ENCODE results near the gene PMPCA. TPM values are rescaled to one million over a fixed set of nuclear protein-coding genes. Genes with fewer than 3 reads are reported as not detected.

Gene PMPCA
- total RNA-seq, 1 donor from 2014 or later: 86.6 TPM

DNA sequence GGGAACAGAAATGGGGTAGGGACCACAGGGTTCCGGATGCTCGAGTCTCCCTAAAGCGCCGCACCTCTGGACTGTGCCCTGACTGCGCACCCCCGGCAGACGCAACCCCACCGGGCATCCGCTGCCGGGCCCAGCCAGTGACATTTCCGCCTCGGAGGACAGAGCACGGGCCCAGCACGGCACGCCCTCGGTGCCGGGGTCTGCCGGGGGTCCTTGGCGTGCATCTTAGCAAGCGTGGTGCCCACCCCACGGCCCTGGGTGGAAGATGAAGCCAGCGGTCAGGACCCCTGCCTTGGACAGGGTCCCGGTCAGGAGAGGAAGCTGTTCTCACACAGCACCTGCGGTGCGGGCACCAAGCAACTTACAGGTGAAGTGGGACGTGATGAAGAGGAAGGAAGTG is 22.1 kb downstream of the PMPCA start:
- Mint-ChIP-seq H3K4me1 (peaks cover 13% of the 10 kb centered on the region), H3K27ac (ENCODE audit: unreplicated experiment) (no peak overlapping the region), H3K9me3 (no peaks in the 10 kb centered on the region), H3K27me3 (ENCODE audit: low read depth) (no peaks in the 10 kb centered on the region), H3K4me3 (no peak overlapping the region), H3K36me3 (ENCODE audit: low read depth) (no peaks in the 10 kb centered on the region)
- TF ChIP-seq, protein P1, sequence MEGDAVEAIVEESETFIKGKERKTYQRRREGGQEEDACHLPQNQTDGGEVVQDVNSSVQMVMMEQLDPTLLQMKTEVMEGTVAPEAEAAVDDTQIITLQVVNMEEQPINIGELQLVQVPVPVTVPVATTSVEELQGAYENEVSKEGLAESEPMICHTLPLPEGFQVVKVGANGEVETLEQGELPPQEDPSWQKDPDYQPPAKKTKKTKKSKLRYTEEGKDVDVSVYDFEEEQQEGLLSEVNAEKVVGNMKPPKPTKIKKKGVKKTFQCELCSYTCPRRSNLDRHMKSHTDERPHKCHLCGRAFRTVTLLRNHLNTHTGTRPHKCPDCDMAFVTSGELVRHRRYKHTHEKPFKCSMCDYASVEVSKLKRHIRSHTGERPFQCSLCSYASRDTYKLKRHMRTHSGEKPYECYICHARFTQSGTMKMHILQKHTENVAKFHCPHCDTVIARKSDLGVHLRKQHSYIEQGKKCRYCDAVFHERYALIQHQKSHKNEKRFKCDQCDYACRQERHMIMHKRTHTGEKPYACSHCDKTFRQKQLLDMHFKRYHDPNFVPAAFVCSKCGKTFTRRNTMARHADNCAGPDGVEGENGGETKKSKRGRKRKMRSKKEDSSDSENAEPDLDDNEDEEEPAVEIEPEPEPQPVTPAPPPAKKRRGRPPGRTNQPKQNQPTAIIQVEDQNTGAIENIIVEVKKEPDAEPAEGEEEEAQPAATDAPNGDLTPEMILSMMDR (conservative IDR thresholded peaks at IDR 0.05): no peak
- DNase-seq (ENCODE audit: low read depth, low spot score): no peak

DNA sequence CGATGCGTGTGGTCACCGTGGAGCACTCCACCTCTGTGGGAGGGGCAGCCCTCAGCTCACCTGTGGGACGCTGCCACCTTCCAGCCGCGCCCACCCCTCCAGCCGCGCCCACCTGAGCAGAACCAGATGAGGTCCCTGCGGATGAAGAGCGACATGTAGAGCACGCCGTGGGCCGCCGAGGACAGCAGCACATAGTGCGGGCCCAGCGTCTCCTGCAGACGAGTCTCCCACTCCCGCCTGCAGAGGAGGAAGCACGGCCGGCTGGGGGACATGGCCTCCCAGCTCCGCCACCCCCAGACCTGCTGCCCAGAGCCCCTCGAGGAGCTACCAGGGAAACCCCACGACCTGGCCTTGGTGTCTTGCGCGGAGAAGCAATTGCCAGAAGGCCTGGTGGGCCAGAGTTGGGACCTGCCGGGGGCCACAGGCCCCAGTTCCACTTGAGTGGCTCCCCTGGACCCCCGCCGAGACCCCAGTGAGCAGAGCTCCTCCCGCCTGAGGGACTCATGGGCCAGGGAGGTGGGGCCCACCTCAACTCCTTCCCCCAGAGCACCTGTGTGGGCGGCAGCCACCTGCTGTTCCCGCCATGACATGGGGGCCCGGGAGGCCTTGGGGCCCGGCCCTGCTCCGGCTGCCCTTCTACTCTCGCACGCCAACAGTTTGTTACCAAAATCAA is 22.7 kb downstream of the PMPCA start:
- no peaks in the 10 kb centered on the region for H3K9me3 Mint-ChIP-seq
- TF ChIP-seq, protein P1 (conservative IDR thresholded peaks at IDR 0.05): no peak
- no peaks in the 10 kb centered on the region for H3K36me3 Mint-ChIP-seq (ENCODE audit: low read depth)
- peaks cover 19% of the 10 kb centered on the region for H3K4me1 Mint-ChIP-seq
- no peaks in the 10 kb centered on the region for H3K27me3 Mint-ChIP-seq (ENCODE audit: low read depth)
- no peak for DNase-seq (ENCODE audit: low read depth, low spot score)
- no peak overlapping the region for H3K27ac Mint-ChIP-seq (ENCODE audit: unreplicated experiment)
- H3K4me3 Mint-ChIP-seq: no peak overlapping the region

DNA sequence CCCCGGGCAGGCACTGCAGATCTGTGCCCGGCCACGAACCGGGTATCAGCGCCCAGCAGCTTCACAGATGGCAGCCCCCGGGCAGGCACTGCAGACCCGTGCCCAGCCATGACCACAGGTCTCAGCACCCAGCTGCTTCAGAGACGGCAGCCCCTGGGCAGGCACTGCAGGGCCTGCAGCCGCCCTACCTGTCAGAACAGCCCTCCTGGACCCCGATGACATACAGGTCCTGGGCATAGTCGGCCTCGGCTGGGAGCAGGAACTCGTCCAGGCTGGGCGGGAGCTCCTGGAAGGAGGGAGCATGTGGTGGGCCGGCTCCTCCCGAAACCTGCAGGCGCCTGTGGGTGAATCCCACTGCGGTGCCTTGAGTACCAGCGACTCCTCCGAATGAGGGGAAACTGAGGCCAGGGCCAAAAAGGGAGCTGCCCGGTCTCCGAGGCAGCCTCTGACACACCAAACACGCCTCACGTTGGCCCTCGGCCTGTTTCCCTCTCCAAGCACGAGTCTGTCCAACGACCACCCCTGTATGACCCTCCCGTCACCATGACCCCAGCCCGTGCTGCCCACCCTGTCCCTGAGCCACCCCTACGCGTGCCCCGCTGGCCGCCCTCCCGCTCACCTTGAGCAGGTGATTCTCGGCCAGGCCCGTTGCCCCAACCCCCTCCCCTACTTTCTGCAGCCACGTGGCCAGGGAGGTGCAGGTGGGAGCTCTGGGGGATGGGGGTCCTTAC is 23.6 kb downstream of the PMPCA start:
- H3K4me1 Mint-ChIP-seq: peaks cover 22% of the 10 kb centered on the region

DNA sequence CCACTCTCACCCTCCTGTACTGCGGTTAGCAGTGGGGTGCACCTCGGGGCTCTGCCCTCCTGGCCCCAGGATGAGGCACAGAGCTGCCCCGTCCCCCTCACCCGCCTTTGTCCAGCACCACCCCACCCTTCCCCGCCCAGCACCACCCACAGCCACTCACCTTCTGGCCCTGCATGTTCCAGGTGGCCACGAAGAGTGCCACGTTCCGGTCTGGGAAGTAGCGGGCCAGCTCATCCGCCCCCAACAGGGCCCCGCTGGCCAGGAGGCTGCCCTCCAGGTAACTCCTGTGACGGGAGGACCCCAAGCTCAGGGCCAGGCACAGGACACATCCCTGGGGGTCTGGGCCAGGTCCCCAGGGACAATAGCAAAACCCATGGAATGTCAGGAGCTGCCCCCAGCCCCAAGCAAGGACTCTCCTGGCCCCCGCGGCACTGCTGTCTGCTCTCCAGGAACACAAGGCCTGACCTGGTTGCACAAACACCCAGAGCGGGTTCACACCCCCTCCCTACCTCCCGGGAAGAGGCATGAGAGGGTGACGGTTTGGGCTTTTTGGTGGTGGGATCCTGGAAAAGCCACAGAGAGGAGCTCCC is 24.2 kb downstream of the PMPCA start:
- Mint-ChIP-seq H3K4me1 (peaks cover 22% of the 10 kb centered on the region), H3K27me3 (ENCODE audit: low read depth) (no peaks in the 10 kb centered on the region), H3K27ac (ENCODE audit: unreplicated experiment) (no peak overlapping the region), H3K36me3 (ENCODE audit: low read depth) (no peaks in the 10 kb centered on the region), H3K9me3 (no peaks in the 10 kb centered on the region), H3K4me3 (no peak overlapping the region)
- TF ChIP-seq, protein P1 (conservative IDR thresholded peaks at IDR 0.05): no peak
- DNase-seq (ENCODE audit: low read depth, low spot score): no peak

More for the DNA sequence above, 23.6 kb downstream of the PMPCA start:
- H3K27ac Mint-ChIP-seq (ENCODE audit: unreplicated experiment): no peak overlapping the region
- TF ChIP-seq, protein P1 (conservative IDR thresholded peaks at IDR 0.05): no peak
- H3K9me3 Mint-ChIP-seq: no peaks in the 10 kb centered on the region
- no peak overlapping the region for H3K4me3 Mint-ChIP-seq
- no peak for DNase-seq (ENCODE audit: low read depth, low spot score)
- no peaks in the 10 kb centered on the region for H3K27me3 Mint-ChIP-seq (ENCODE audit: low read depth)
- no peaks in the 10 kb centered on the region for H3K36me3 Mint-ChIP-seq (ENCODE audit: low read depth)

DNA sequence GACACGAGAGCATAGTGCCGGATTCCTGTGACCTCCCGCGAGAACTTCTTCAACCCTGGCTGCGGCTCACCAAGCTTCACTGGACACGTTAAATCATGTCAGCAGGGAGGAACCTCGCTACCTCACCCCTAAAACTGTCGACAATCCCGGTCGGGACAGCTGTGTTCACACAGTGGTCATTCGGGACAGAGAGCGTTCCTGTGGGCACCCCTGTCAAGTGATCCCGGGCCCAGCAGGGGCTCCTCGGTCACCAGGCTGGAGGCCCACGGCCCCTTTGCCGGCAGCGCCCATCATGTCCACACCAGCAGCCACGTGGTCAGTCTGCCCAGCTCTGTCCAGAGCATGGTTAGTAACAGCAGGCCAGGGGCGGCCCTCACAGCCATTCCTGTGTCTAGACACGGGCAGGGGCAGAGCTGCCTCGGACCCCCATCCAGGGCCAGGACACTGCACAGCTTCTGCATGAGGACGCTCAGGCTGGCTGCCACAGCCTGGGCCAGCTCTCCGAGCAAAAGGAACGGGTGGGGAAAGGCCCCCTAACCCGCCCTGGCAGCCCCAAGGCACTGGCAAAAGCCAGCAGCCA is 25.7 kb downstream of the PMPCA start:
- TF ChIP-seq, protein P1 (conservative IDR thresholded peaks at IDR 0.05): no peak
- H3K36me3 Mint-ChIP-seq (ENCODE audit: low read depth): no peaks in the 10 kb centered on the region
- peaks cover 26% of the 10 kb centered on the region for H3K4me1 Mint-ChIP-seq
- no peaks in the 10 kb centered on the region for H3K9me3 Mint-ChIP-seq
- H3K27ac Mint-ChIP-seq (ENCODE audit: unreplicated experiment): no peak overlapping the region
- DNase-seq (ENCODE audit: low read depth, low spot score): no peak
- no peaks in the 10 kb centered on the region for H3K27me3 Mint-ChIP-seq (ENCODE audit: low read depth)
- peak overlapping the region; percentile 92 for H3K4me3 Mint-ChIP-seq

All from neural crest cell (in vitro differentiated cells).